HEK293 (cell line): ENCODE measurements around the gene EHD2.
A peak's percentile ranks its signal among the peaks of the same experiment; 100 is the strongest.

Source experiments
- CTCF ChIA-PET: fragments of 350-600 bp; formaldehyde crosslinking; extraction: SDS; loops from one replicate; lab custom pipeline; 2021; ENCODE audit warnings: antibody characterized with exemption; lab: Yijun Ruan, JAX
- POLR2A ChIA-PET: fragments of 300-600 bp; formaldehyde crosslinking; extraction: SDS; loops from one replicate; lab custom pipeline; 2020; ENCODE audit warnings: antibody characterized with exemption, inconsistent platforms; lab: Yijun Ruan, JAX
- H3K27ac ChIP-seq: fragments of 200-500 bp; sonication (Bioruptor generic); 2 replicates; pipeline ENCODE4 v1.5.1; 2014; ENCODE audit warnings: low read depth, low read length, control low read depth, inconsistent platforms; ENCODE audit errors: extremely low read depth
- H3K36me3 ChIP-seq, 2 experiments: fragments of 200-500 bp in 1 of 2; sonication (Bioruptor generic) in 1 of 2; 1 replicate in 1 of 2; 2 replicates in 1 of 2; pipeline ENCODE4 v1.5.1; 2014 to 2017; ENCODE audit warnings: inconsistent platforms in 2 of 2, low read length in 2 of 2; ENCODE audit not compliant: control insufficient read depth in 2 of 2, insufficient read depth in 1 of 2
- H3K4me1 ChIP-seq: fragments of 200-500 bp; sonication (Bioruptor generic); 2 replicates; pipeline ENCODE4 v1.5.1; 2014; ENCODE audit warnings: mild to moderate bottlenecking, low read length, inconsistent platforms; ENCODE audit not compliant: control insufficient read depth, insufficient read depth
- H3K4me3 ChIP-seq: 2 replicates; pipeline ENCODE4 v1.5.1; 2011; ENCODE audit warnings: low read depth, mild to moderate bottlenecking, control low read depth, low read length, moderate library complexity
- H3K9me3 ChIP-seq: fragments of 200-500 bp; sonication (Bioruptor generic); 2 replicates; pipeline ENCODE4 v1.5.1; 2014; ENCODE audit warnings: low read depth, low read length, inconsistent platforms; ENCODE audit not compliant: control insufficient read depth, insufficient read depth
- AEBP2 ChIP-seq: fragments of 450-650 bp; formaldehyde crosslinking; IDR thresholded peaks from 2 replicates; pipeline ENCODE4 v1.5.1; 2016; ENCODE audit warnings: missing biosample characterization, missing genetic modification characterization, borderline replicate concordance
- GLI2 ChIP-seq: fragments of 450-650 bp; formaldehyde crosslinking; IDR thresholded peaks from 2 replicates; pipeline ENCODE4; 2017; ENCODE audit warnings: missing biosample characterization, missing genetic modification characterization, low read depth, borderline replicate concordance
- GLIS1 ChIP-seq: fragments of 450-650 bp; formaldehyde crosslinking; IDR thresholded peaks from 2 replicates; pipeline ENCODE4 v1.5.1; 2016; ENCODE audit warnings: missing biosample characterization, missing genetic modification characterization
- SETDB1 ChIP-seq: IDR thresholded peaks from one replicate; pipeline ENCODE4 v1.6.1; 2017; ENCODE audit warnings: mild to moderate bottlenecking, low read length, moderate library complexity, mixed read lengths; ENCODE audit not compliant: insufficient read length
- ZNF175 ChIP-seq: fragments of 450-650 bp; formaldehyde crosslinking; IDR thresholded peaks from 2 replicates; pipeline ENCODE4 v1.5.1; 2016; ENCODE audit warnings: missing biosample characterization, missing genetic modification characterization
- ZNF24 ChIP-seq: fragments of 450-650 bp; formaldehyde crosslinking; IDR thresholded peaks from 2 replicates; pipeline ENCODE4 v1.5.1; 2016; ENCODE audit warnings: missing biosample characterization, missing genetic modification characterization
- ZNF510 ChIP-seq: fragments of 450-650 bp; formaldehyde crosslinking; IDR thresholded peaks from 2 replicates; pipeline ENCODE4 v1.5.1; 2018; ENCODE audit warnings: mild to moderate bottlenecking, missing genetic modification characterization, missing biosample characterization; ENCODE audit not compliant: insufficient replicate concordance
- ZNF518A ChIP-seq: fragments of 450-650 bp; formaldehyde crosslinking; conservative IDR thresholded peaks from 2 replicates; pipeline ENCODE4 v1.5.1; 2016; ENCODE audit warnings: low read depth, missing biosample characterization, missing genetic modification characterization
- ZNF521 ChIP-seq: fragments of 450-650 bp; formaldehyde crosslinking; IDR thresholded peaks from 2 replicates; pipeline ENCODE4 v1.5.1; 2017; ENCODE audit warnings: missing biosample characterization, mild to moderate bottlenecking, missing genetic modification characterization
- ZNF529 ChIP-seq: fragments of 450-650 bp; formaldehyde crosslinking; IDR thresholded peaks from 2 replicates; pipeline ENCODE4 v1.5.1; 2017; ENCODE audit warnings: missing genetic modification characterization, missing biosample characterization; ENCODE audit not compliant: insufficient replicate concordance
- ZNF600 ChIP-seq: fragments of 450-650 bp; formaldehyde crosslinking; IDR thresholded peaks from 2 replicates; pipeline ENCODE4 v1.5.1; 2016; ENCODE audit warnings: missing biosample characterization, missing genetic modification characterization
- ZNF621 ChIP-seq: fragments of 450-650 bp; formaldehyde crosslinking; IDR thresholded peaks from 2 replicates; pipeline ENCODE4 v1.5.1; 2017; ENCODE audit warnings: missing biosample characterization, missing genetic modification characterization
- ZNF623 ChIP-seq: fragments of 450-650 bp; formaldehyde crosslinking; IDR thresholded peaks from 2 replicates; pipeline ENCODE4 v1.5.1; 2016; ENCODE audit warnings: missing biosample characterization, missing genetic modification characterization
- ZNF664 ChIP-seq: fragments of 450-650 bp; formaldehyde crosslinking; IDR thresholded peaks from 2 replicates; pipeline ENCODE4 v1.5.1; 2016; ENCODE audit warnings: missing biosample characterization, missing genetic modification characterization
- ZNF791 ChIP-seq: fragments of 450-650 bp; formaldehyde crosslinking; IDR thresholded peaks from 2 replicates; pipeline ENCODE4 v1.5.1; 2016; ENCODE audit warnings: missing biosample characterization, missing genetic modification characterization
- TF ChIP-seq, protein P1 (sequence below): fragments of 450-650 bp; formaldehyde crosslinking; IDR thresholded peaks from 2 replicates; pipeline ENCODE4 v1.5.1; 2017; ENCODE audit warnings: missing biosample characterization, missing genetic modification characterization
- TF ChIP-seq, protein P2 (sequence below): fragments of 450-650 bp; formaldehyde crosslinking; IDR thresholded peaks from 2 replicates; pipeline ENCODE4 v1.5.1; 2016; ENCODE audit warnings: missing biosample characterization, missing genetic modification characterization, low read depth

EHD2 gene

DNA sequence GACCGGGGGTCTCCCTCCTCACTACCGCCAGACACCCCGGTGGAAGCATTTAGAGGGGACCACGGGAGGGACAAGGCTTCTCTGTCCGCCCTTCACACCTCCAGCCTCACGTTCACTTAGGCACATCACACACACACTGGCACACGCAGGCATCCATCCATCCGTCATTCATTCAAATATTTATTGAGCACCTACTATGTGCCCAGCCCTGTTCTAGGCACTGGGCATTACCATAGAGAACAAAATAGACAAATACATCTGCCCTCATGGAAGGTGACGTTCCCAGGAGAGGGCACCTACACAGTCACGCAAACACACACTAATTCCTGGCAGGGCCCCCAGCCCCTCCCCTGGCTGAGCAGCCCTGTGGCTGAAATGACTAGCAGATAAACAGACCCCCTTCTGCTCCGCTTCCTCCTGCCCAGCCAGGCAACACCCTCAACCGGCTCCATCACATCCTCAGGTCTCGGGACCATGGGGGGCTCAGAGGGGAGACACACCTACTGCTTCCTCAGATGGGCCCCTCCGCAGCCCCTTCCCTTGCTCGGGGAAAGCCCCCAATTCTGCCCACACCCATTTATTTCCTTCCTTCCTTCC, 28.4 kb downstream of the EHD2 start:
- POLR2A ChIA-PET: no interaction called here
- H3K27ac ChIP-seq: no peak overlapping the region
- no peaks in the 10 kb centered on the region for H3K9me3 ChIP-seq
- CTCF ChIA-PET: interaction anchor here (0.6 to 5.1 kb wide), 2 partner anchors 30 to 258 kb away, joined by 3 to 73 read pairs; partner anchors contain the start of genes EHD2 and KPTN
- peaks cover 7% of the 10 kb centered on the region; the same call in 1 of the 2 replicates for H3K4me1 ChIP-seq
- peaks cover 1 to 5% of the 10 kb centered on the region in 2 experiments; a peak in 2 of 3 replicates for H3K36me3 ChIP-seq
- TF ChIP-seq GLIS1 (tag by site-specific recombination) (no peak), ZNF600 (tag by site-specific recombination) (no peak), ZNF521 (tag by site-specific recombination) (no peak), ZNF664 (tag by site-specific recombination) (peak; percentile 96), ZNF510 (no peak), ZNF24 (tag by site-specific recombination) (peak; percentile 25; the same call in 1 of the 2 replicates)
- H3K4me3 ChIP-seq: no peak overlapping the region

- Histone ChIP-seq H3K4me3 (no peak overlapping the region), H3K36me3 (peaks cover 9 to 11% of the 10 kb centered on the region in 2 experiments; a peak in 2 of 3 replicates), H3K27ac (no peak overlapping the region), H3K9me3 (no peaks in the 10 kb centered on the region), H3K4me1 (peaks cover 7% of the 10 kb centered on the region; the same call in 1 of the 2 replicates)
- TF ChIP-seq ZNF518A (tag by site-specific recombination) (no peak), ZNF623 (tag by site-specific recombination) (no peak), ZNF529 (no peak), AEBP2 (tag by site-specific recombination) (no peak), ZNF621 (no peak), SETDB1 (no peak), ZNF175 (tag by site-specific recombination) (no peak), GLI2 (tag by site-specific recombination) (no peak), ZNF791 (tag by site-specific recombination) (no peak)
- TF ChIP-seq, protein P1, sequence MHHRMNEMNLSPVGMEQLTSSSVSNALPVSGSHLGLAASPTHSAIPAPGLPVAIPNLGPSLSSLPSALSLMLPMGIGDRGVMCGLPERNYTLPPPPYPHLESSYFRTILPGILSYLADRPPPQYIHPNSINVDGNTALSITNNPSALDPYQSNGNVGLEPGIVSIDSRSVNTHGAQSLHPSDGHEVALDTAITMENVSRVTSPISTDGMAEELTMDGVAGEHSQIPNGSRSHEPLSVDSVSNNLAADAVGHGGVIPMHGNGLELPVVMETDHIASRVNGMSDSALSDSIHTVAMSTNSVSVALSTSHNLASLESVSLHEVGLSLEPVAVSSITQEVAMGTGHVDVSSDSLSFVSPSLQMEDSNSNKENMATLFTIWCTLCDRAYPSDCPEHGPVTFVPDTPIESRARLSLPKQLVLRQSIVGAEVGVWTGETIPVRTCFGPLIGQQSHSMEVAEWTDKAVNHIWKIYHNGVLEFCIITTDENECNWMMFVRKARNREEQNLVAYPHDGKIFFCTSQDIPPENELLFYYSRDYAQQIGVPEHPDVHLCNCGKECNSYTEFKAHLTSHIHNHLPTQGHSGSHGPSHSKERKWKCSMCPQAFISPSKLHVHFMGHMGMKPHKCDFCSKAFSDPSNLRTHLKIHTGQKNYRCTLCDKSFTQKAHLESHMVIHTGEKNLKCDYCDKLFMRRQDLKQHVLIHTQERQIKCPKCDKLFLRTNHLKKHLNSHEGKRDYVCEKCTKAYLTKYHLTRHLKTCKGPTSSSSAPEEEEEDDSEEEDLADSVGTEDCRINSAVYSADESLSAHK (tag by site-specific recombination): no peak
- TF ChIP-seq, protein P2, sequence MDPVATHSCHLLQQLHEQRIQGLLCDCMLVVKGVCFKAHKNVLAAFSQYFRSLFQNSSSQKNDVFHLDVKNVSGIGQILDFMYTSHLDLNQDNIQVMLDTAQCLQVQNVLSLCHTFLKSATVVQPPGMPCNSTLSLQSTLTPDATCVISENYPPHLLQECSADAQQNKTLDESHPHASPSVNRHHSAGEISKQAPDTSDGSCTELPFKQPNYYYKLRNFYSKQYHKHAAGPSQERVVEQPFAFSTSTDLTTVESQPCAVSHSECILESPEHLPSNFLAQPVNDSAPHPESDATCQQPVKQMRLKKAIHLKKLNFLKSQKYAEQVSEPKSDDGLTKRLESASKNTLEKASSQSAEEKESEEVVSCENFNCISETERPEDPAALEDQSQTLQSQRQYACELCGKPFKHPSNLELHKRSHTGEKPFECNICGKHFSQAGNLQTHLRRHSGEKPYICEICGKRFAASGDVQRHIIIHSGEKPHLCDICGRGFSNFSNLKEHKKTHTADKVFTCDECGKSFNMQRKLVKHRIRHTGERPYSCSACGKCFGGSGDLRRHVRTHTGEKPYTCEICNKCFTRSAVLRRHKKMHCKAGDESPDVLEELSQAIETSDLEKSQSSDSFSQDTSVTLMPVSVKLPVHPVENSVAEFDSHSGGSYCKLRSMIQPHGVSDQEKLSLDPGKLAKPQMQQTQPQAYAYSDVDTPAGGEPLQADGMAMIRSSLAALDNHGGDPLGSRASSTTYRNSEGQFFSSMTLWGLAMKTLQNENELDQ (tag by site-specific recombination): no peak
- POLR2A ChIA-PET: interaction anchor here (1.2 kb wide), 2 partner anchors 8 to 30 kb away, joined by 4 read pairs; no protein-coding TSS in a partner anchor
- CTCF ChIA-PET: interaction anchor here (0.6 to 5.1 kb wide), 15 partner anchors 8 to 240 kb away, joined by 3 to 73 read pairs (median 5); partner anchors contain the start of gene EHD2
Measured at GRCh38 chr19:47742634-47743033, 29.4 kb downstream of the EHD2 start.
